ENCODE results near the gene VAV2. TPM values are rescaled to one million over a fixed set of nuclear protein-coding genes. Genes with fewer than 3 reads are reported as not detected.

VAV2 gene
- total and polyA plus RNA-seq, 2 experiments from 2014 or later = 8.1 to 28.9 TPM

GRCh38 chr9:133977421-133978201 is 14.5 kb downstream of the VAV2 start:
- Mint-ChIP-seq H3K27ac (no peak overlapping the region), H3K36me3 (ENCODE audit: low read depth) (no peaks in the 10 kb centered on the region), H3K27me3 (ENCODE audit: insufficient read depth, low read depth, poor library complexity) (peaks cover 9% of the 10 kb centered on the region), H3K4me3 (no peak overlapping the region), H3K9me3 (no peaks in the 10 kb centered on the region), H3K4me1 (peaks cover 36% of the 10 kb centered on the region)
- Histone ChIP-seq H3K36me3 (ENCODE audit: insufficient read depth) (no peaks in the 10 kb centered on the region), H3K27me3 (ENCODE audit: insufficient read depth) (no peaks in the 10 kb centered on the region), H3K27ac (ENCODE audit: low read depth) (no peak overlapping the region), H3F3A (replicated peaks; ENCODE audit: low read depth) (no peaks in the 10 kb centered on the region), H3K4me2 (no peak overlapping the region), H3K4me1 (ENCODE audit: insufficient read depth) (no peaks in the 10 kb centered on the region; the same call in 1 of the 2 replicates), H3K9me2 (ENCODE audit: insufficient read depth) (no peaks in the 10 kb centered on the region), H3K79me2 (replicated peaks; ENCODE audit: insufficient read depth) (peaks cover 97% of the 10 kb centered on the region), H4K20me1 (replicated peaks; ENCODE audit: insufficient read depth) (peaks cover 9% of the 10 kb centered on the region), H3K4me3 (no peak overlapping the region), H2AFZ (no peak overlapping the region)
- no peak for ATAC-seq
- TF ChIP-seq STAT1 (IDR thresholded peaks at IDR 0.05; ENCODE audit: unreplicated experiment) (no peak), ZNF331 (CRISPR knock-in tag; IDR thresholded peaks at IDR 0.05; ENCODE audit: low read depth) (no peak), EZH2 (IDR thresholded peaks at IDR 0.05; ENCODE audit: low read depth, unreplicated experiment) (no peak)
- no peak for DNase-seq (ENCODE audit: low spot score)

- H3K79me2 ChIP-seq (replicated peaks; ENCODE audit: insufficient read depth) = peaks cover 97% of the 10 kb centered on the region
- no peaks in the 10 kb centered on the region for H3F3A ChIP-seq (replicated peaks; ENCODE audit: low read depth)
- no peak overlapping the region for H2AFZ ChIP-seq
- no peak for TF ChIP-seq CTCF (conservative IDR thresholded peaks at IDR 0.05; ENCODE audit: low read depth in 2 of 2)
- TF ChIP-seq ZNF331 (CRISPR knock-in tag; IDR thresholded peaks at IDR 0.05; ENCODE audit: low read depth) = no peak
- no peak for TF ChIP-seq REST (IDR thresholded peaks at IDR 0.05; ENCODE audit: unreplicated experiment)
- TF ChIP-seq EZH2 (IDR thresholded peaks at IDR 0.05; ENCODE audit: low read depth, unreplicated experiment) = no peak
- TF ChIP-seq, protein P1, sequence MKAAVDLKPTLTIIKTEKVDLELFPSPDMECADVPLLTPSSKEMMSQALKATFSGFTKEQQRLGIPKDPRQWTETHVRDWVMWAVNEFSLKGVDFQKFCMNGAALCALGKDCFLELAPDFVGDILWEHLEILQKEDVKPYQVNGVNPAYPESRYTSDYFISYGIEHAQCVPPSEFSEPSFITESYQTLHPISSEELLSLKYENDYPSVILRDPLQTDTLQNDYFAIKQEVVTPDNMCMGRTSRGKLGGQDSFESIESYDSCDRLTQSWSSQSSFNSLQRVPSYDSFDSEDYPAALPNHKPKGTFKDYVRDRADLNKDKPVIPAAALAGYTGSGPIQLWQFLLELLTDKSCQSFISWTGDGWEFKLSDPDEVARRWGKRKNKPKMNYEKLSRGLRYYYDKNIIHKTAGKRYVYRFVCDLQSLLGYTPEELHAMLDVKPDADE (IDR thresholded peaks at IDR 0.05) = no peak
- no peak for TF ChIP-seq ZNF114 (CRISPR knock-in tag; IDR thresholded peaks at IDR 0.05)
Measured at GRCh38 chr9:133976887-133977286, 15.2 kb downstream of the VAV2 start.

More at GRCh38 chr9:133976887-133977286, 15.2 kb downstream of the VAV2 start:
- Mint-ChIP-seq H3K4me1 (peaks cover 41% of the 10 kb centered on the region), H3K4me3 (no peak overlapping the region), H3K9me3 (no peaks in the 10 kb centered on the region), H3K27ac (no peak overlapping the region), H3K36me3 (ENCODE audit: low read depth) (no peaks in the 10 kb centered on the region), H3K27me3 (ENCODE audit: insufficient read depth, low read depth, poor library complexity) (peaks cover 14% of the 10 kb centered on the region)
- DNase-seq (ENCODE audit: low spot score) = no peak
- peaks cover 4% of the 10 kb centered on the region; the same call in 1 of the 2 replicates for H3K4me1 ChIP-seq (ENCODE audit: insufficient read depth)
- no peak overlapping the region for H3K4me2 ChIP-seq
- H3K27me3 ChIP-seq (ENCODE audit: insufficient read depth) = no peaks in the 10 kb centered on the region
- H3K9me2 ChIP-seq (ENCODE audit: insufficient read depth) = no peaks in the 10 kb centered on the region
- H4K20me1 ChIP-seq (replicated peaks; ENCODE audit: insufficient read depth) = peaks cover 10% of the 10 kb centered on the region
- no peaks in the 10 kb centered on the region for H3K36me3 ChIP-seq (ENCODE audit: insufficient read depth)
- H3K4me3 ChIP-seq = no peak overlapping the region
- ATAC-seq = no peak
- H3K27ac ChIP-seq (ENCODE audit: low read depth) = no peak overlapping the region

Data from GM23338 (cell line).